ENCODE data around the gene COL9A3.
A peak's percentile ranks its signal among the peaks of the same experiment; 100 is the strongest.

COL9A3 gene

DNA sequence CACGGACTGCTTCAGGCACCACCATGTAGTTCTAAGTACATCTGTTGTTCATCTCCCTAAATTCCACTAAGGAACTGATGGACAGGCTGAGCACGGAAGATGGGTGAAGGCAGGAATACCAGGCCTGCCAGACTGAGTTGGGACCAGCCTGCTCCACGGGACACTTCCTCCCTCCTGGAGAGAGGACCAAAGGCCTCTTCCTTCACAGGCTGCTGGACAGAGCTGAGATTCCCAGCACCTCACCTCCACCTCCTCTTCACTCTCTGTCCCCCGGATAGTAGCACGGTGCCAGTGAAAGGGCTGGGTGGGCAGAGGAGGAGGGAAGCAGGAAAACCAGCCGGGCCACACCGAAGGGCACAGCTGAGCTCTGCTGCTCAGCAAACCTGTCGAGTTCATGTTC is 67.7 kb downstream of the COL9A3 start:
- no peak for DNase-seq

DNA sequence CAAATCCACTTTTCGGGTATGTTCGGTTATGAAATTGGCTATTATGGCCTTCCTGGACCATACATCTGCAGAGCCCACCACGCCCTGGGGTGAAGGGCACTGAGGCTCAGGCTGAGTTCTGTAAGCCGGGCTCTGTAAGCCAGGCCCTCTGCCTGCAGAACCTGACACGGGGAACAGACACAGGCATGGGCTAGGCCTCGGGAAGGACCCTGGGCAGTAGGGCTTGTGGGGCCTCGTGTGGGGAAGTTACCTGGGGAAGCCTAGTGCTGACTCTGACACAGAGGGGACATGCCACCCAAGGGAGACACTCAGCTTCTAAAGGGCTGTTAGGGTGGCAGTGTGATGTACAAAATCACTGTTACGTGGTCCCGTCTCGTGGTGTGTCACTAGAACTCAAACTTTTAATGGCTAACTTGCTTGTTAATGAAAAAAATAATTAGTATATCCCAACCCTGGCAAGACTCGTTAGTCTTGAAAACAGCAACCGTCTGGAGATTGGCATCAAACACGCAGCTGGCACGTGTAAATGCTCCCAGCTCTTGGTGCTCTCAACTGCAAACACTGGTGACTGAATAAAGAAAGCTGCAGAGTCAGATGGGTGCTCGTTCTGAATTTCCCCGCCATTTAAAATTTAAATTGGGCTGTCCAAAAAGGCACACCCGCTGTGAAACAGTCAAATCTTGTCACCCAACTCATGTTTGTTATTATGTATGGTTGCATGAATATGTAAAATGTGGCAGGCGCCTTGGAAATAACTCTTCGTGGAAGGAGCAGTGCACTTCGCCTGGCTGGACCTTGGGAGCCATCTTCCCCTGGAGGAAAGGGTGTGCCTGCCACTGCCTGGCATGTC is 68.4 kb downstream of the COL9A3 start:
- no peak for DNase-seq

DNA sequence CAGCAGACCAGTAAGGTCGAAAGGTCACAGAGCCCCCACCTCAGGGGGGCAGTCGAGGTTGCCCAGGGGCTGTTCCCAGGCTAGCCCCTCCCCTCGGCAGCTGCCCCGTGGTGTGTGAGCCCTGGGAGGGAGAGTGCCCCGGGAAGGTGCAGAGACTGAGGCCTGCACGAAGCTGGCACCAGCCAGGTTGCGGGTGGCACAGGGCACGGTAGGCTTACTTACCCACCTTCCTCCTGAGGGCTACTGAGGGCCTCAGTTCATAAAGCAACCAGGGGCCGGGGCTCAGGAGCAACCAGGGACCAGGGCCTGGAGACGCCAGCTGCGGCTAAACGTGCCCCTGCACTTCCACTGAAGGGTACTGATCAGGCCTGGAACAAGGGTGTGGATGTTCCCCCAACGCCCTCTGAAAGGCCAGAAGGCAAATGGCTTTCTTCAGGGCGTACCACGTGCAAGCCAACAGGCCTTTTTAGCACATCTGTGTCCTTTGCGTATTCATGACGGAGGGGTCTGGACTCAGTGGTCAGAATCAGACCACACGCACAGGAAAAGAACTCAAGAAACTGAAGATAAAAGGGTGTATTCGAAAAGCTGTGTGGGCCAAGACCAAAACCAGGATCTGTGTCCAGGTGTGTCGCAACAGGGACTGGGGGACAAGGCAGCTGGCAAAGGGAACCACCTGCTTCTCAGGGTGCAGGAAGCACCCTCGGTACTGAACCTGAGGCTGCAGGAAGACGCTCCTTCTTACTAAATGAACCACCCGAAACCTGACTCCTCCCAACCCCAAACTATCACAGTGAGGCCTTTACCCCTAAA is 69.3 kb downstream of the COL9A3 start:
- no peak for DNase-seq

DNA sequence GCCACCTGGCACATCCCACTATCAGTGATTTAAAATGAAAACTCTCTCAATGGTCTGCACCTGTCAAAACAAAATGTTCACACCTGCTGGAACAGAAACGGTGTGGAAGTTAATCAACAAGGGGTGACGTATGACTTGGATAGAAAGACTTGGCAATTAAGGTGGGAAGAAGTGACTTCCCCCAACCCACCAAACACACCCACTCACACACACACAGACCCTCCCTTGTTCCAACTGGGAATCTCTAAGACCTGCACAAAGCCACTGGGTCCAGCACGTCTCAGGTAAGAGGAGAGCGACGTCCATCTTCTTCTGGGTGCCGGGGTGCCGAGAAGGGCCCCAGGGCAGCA is 69.8 kb downstream of the COL9A3 start:
- DNase-seq: no peak

DNA sequence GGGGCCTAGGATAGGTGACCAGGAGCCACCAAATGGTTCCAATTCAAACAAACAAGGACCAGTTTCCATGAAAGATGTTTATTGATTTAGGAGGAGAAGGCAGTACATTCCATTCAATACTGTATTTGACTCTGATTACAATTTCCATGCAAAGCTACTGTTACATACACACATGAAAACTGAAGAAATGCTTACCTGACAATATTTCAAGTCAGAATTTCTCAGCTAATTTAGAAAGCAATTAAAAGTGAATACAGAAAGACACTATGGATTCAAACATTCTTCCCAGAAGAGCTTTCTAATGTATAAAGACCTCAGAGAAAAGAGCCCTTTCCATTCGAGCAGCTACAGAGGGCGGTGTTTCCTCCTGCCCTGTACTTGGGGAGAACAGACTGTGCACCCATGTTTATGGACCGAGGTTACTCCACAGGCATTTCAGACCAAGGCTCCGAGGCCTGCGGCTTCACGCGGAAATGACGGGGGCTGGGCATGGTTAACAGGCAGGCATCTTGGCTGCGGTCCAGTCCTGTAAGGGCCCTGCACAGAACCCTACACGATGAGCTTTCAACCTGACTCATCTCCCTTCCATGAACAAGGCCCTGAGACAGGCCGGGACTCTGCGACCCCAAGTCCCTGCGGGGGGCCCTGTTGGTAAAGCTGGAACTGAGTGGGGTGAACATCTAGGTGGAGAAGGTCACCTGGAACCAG is 70.5 kb downstream of the COL9A3 start:
- DNase-seq: peak; percentile 54

DNA sequence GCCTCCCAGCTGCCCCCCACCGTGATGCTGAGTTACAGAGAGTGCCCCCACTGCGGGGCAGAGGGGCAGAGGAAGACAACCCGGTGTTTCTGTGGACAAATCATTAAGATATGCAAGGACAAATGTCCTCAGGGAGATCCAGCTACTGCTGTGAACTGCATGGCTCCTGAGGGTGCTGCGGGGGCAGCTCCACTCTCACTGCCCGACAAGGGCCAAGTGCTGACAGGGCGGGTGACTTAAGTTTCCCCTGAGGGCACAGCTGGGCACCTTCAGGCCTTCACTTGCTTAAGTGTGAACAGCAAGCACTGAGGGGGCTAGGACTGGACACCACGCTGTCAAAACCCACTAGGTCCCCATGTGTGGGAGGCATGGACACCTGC is 71.0 kb downstream of the COL9A3 start:
- no peak for DNase-seq

DNA sequence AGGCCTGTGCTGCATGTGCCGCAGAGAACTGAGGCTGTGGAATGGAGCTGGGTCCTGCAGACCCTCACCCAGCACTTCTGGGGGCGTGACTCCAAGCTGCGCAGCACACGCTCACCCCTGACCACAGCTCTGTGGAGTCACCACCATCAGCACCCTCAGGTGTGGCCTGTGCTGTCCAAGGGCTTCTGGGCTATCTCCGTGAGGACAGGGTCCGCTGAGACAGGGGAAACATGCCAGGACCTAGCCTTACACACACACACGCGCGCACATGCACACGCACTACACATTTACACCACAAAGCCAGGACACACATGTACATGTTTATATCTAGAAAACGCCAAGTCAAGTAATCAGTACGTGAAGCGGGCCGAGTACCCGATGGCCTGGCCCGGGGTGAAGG is 71.6 kb downstream of the COL9A3 start:
- no peak for DNase-seq

DNA sequence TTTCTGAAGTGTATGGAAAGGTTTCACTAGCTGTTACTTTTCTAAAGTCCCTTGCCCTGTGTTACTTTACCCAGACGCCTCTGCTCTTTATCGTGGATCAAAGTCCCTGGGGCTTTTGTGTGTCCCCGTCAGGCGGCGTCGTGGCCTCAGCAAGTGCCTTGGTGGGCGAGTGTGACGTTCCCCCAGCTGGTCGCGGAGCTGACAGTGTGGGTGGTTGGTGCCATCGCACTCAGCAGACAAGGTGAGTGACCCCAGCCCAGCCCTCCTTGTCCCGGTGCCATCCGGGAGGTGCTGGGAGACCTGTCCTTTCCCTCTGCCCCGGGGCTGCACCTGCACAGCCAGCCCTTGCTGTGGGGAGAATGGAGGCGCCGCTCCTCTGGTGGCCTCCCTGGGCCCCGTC is 72.1 kb downstream of the COL9A3 start:
- no peak for DNase-seq

DNA sequence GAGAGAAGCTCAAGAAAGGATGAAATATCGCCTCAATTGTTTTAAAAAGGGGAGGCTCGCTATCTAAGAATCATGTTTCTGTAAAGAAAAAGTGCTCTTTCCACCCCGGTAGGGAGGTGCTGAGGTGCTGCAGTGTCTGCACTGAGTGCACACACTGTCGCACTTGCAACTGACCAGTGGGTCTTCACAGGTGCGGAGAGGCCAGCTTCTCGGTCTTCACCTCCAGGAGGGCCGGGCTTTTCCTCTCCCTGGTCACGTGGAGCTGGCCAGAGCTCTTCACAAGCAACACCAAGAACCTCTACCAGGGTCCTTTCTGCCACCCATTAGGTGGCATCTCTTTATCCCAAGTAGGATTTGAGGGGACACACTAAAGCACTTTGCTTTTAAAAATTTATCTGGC is 72.6 kb downstream of the COL9A3 start:
- no peak for DNase-seq

DNA sequence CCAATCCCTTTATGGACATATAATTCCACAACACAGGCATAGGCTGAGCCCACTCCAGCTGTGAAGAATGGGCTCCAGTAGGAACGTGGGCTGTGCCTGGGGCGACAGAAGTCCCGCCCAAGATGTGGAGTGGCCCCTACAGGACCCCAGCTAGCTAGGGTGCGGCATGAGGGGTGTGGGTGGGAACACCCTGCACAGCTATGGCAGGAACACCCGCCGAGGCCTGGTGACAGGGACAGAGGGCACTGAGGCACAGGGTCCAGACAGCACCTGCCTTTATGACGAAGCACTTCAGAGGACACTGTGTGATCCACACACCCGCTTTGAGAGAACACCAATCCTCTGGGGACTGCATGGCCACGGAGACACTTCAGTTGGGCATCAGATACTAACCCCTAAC is 73.0 kb downstream of the COL9A3 start:
- DNase-seq: no peak

DNA sequence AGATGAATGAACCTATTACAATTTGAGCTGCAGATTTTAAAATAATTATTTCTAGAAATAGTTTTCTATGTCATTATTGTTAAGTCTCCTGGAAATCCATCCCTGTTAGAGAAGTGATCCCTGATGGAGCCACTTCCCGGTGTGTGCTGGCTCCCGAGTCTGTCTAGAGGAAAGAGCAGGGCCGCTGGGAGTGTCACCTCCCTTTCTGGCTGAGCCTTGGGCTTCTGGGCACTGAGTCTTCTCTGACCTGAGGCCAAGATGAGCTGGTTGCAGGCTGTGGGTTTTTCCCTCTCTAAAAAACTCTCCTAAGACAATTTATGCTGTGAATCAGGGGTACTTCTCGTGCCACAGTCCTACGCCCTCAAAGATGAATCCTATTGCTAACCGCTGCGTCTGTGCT is 73.6 kb downstream of the COL9A3 start:
- no peak for DNase-seq

All from stimulated activated CD4-positive, alpha-beta T cell treated with anti-CD3 and anti-CD28 coated beads, Interleukin-15, amount 100 ng/mL, for 24 hours (primary cell).